A204.1 (cell line): ENCODE measurements around the gene ZDHHC18.
A peak's percentile ranks its signal among the peaks of the same experiment; 100 is the strongest.

Experiments used
- FAIRE-seq: peaks from 2 replicates; lab custom pipeline; 2012; peaks lifted over from hg19 to GRCh38; lab: Jason Lieb, UNC

ZDHHC18 gene

GRCh38 chr1:26826261-26827105 is at the start of gene ZDHHC18:
Gene ZDHHC18, plus strand, starts transcription at chr1:26826688. Its CDS starts 117 bp downstream, at chr1:26826805.
- FAIRE-seq = no peak

DNA sequence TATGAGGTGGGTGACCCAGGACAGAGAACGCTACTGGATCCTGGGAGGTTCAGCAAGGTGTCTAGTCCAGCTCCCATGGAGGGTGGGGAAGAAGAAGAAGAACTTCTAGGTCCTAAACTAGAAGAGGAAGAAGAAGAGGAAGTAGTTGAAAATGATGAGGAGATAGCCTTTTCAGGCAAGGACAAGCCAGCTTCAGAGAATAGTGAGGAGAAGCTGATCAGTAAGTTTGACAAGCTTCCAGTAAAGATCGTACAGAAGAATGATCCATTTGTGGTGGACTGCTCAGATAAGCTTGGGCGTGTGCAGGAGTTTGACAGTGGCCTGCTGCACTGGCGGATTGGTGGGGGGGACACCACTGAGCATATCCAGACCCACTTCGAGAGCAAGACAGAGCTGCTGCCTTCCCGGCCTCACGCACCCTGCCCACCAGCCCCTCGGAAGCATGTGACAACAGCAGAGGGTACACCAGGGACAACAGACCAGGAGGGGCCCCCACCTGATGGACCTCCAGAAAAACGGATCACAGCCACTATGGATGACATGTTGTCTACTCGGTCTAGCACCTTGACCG is 47.3 kb upstream of the ZDHHC18 start:
- FAIRE-seq = no peak

GRCh38 chr1:26780344-26780957 is 46.0 kb upstream of the ZDHHC18 start:
- no peak for FAIRE-seq

DNA sequence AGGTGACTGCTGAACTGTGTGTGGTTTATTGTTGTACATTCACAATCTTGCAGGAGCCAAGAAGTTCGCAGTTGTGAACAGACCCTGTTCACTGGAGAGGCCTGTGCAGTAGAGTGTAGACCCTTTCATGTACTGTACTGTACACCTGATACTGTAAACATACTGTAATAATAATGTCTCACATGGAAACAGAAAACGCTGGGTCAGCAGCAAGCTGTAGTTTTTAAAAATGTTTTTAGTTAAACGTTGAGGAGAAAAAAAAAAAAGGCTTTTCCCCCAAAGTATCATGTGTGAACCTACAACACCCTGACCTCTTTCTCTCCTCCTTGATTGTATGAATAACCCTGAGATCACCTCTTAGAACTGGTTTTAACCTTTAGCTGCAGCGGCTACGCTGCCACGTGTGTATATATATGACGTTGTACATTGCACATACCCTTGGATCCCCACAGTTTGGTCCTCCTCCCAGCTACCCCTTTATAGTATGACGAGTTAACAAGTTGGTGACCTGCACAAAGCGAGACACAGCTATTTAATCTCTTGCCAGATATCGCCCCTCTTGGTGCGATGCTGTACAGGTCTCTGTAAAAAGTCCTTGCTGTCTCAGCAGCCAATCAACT is 45.2 kb upstream of the ZDHHC18 start:
- no peak for FAIRE-seq

GRCh38 chr1:26782521-26783212 is 43.8 kb upstream of the ZDHHC18 start:
- no peak for FAIRE-seq

GRCh38 chr1:26783646-26784022 is 42.9 kb upstream of the ZDHHC18 start:
- no peak for FAIRE-seq

DNA sequence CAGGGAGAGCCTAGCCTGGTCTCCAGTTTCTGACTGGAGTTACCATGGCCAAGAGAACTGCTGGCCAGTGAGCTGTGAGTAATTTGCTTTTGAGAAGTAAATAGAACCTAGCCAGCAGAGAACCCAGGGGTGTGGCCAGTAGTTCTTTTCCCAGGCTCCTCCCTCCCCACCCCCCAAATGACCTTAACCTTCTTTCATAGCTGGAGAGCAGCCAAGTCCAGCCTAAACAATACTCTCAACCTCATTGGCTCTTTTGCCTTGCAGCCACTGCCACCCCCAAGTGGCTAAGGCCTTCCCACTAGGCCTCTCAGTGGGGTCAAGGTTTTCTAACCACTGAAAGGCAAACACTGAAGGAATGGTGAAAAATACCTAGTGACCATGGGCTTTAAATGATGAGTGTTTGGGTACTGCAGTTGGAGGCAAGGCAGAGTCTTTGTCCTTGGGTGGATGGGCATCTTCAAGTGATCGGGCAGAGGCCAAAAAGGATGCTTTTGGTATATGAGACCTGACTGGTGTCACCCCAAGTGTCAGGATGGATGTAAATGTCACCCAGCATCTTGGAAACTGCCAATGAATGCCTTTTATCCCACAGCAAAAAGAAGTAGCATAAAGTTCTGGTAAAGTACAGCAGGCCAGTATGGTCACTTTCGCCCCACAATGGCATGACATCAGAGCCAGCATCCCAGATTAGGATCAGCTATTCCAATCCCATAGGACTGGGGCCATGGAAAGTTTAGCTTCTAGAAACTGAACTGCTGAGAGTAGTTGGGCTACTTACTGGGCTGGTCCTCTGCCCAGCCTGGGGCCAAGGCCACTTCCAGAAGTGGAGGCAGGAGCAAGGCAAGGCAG is 42.2 kb upstream of the ZDHHC18 start:
- FAIRE-seq = no peak

GRCh38 chr1:26784886-26785285 is 41.6 kb upstream of the ZDHHC18 start:
- no peak for FAIRE-seq

GRCh38 chr1:26785611-26786436 is 40.7 kb upstream of the ZDHHC18 start:
- FAIRE-seq = no peak

- FAIRE-seq = peak; percentile 99
Measured at GRCh38 chr1:26786437-26787380, 39.8 kb upstream of the ZDHHC18 start.

- no peak for FAIRE-seq
Measured at GRCh38 chr1:26787381-26787705, 39.1 kb upstream of the ZDHHC18 start.

GRCh38 chr1:26787706-26788514 is 38.6 kb upstream of the ZDHHC18 start, which contains the start of gene PIGV:
Gene PIGV, plus strand, starts transcription at chr1:26787950. Its CDS starts 2,866 bp downstream, at chr1:26790816.
- no peak for FAIRE-seq

DNA sequence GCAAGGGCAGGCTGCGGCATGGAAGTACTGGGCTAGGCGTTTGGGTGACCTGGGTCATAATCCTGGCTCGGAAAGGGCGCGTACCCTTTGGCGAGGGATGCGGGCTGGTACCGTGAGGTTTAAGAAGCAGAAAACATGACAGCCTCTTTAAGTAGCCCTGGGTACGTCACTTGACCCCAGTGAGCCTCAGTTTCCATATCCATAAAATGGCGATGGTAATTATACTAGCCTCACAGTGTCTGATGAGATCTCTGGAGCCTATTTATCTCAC is 38.0 kb upstream of the ZDHHC18 start:
- no peak for FAIRE-seq

GRCh38 chr1:26788836-26789611 is 37.5 kb upstream of the ZDHHC18 start:
- FAIRE-seq = peak; percentile 93

- no peak for FAIRE-seq
Measured at GRCh38 chr1:26789612-26789865, 36.9 kb upstream of the ZDHHC18 start.

DNA sequence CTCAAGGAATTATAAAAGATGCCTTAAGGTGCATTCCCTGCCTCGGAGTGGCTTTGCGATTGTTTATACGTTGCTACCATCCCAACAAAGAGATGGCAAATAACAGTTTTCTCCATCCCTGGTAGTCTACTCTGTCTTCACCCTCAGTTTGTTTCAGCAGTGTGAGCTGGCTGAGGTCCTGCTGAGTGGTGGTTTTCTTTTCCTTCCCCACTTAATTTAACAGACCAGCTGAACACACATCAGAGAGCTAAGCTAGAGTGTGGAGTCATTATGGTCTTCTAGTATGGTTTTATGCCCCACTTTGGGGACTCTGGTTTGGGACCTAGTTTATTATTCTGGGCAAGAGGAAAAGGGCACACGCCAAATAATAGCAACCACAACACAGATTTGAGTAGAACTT is 36.6 kb upstream of the ZDHHC18 start:
- FAIRE-seq = no peak

- no peak for FAIRE-seq
Measured at GRCh38 chr1:26790551-26790953, 35.9 kb upstream of the ZDHHC18 start.

DNA sequence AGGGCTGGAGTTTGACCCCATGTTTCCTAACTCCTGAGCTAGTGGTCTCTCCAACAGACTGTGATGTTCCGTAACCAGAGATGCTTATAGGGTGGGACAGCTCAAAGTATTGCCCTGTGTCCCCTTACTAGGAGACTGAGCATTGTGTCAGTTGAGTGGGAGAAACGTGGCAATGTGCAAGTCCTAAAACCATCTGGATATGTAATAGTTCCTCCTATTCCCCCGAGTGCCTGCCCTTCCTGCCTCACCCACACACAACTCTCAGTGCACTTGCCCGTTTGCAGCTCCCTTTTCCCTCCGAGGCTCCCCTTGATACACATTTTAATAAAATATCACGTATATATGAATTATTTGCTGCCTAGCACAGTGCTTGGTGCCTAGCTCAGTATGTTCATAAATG is 35.3 kb upstream of the ZDHHC18 start:
- no peak for FAIRE-seq
